T-helper 17 cell (primary cell): Measurements from ENCODE around the gene MEF2C. TPM values are rescaled to one million over a fixed set of nuclear protein-coding genes. Genes with fewer than 3 reads are reported as not detected.

Experiments
- ATAC-seq: fragments of 150-1000 bp; cut with Tn5 transposase; 2 replicates; pipeline ENCODE4 v1.10.0; 2021; ENCODE audit warnings: mild to moderate bottlenecking, moderate library complexity
- DNase-seq, 3 donors: peaks; one replicate each; pipeline versions ENCODE4 v3.0.0 to v3.0.0-alpha.2; 2020 to 2021
- H3K9me3 ChIP-seq: one replicate; pipeline ENCODE4 v1.7.0; 2013; ENCODE audit warnings: low read length, mild to moderate bottlenecking; ENCODE audit not compliant: control insufficient read depth, poor library complexity, severe bottlenecking
- H3K27ac Mint-ChIP-seq: one replicate; pipeline ENCODE4 v1.8.0; 2022; ENCODE audit warnings: mild to moderate bottlenecking, moderate library complexity, mixed read lengths
- H3K27me3 Mint-ChIP-seq: one replicate; pipeline ENCODE4 v1.8.0; 2022; ENCODE audit warnings: mixed read lengths
- H3K36me3 Mint-ChIP-seq: one replicate; pipeline ENCODE4 v1.8.0; 2022; ENCODE audit warnings: low read depth, mixed read lengths
- H3K4me1 Mint-ChIP-seq: one replicate; pipeline ENCODE4 v1.8.0; 2022; ENCODE audit warnings: mild to moderate bottlenecking, mixed read lengths
- H3K4me3 Mint-ChIP-seq: one replicate; pipeline ENCODE4 v1.8.0; 2022; ENCODE audit warnings: mild to moderate bottlenecking, moderate library complexity, mixed read lengths
- total RNA-seq, 4 donors: library from RNA in 2 of 4; stranded (reverse) in 2 of 4; gene quantifications; one replicate each; pipeline ENCODE4 v1.2.3 and lab custom pipeline; 2022 to 2026

Gene MEF2C
- total RNA-seq, 2 donors from 2014 or later, result 10.9 to 11.9 TPM

GRCh38 chr5:88682881-88683361 is 200.1 kb downstream of the MEF2C start:
- Mint-ChIP-seq H3K36me3 (peaks cover 6% of the 10 kb centered on the region), H3K4me3 (peak overlapping the region; percentile 46), H3K27ac (no peak overlapping the region), H3K27me3 (peaks cover 87% of the 10 kb centered on the region), H3K4me1 (peaks cover 11% of the 10 kb centered on the region)
- peaks cover 8% of the 10 kb centered on the region for H3K9me3 ChIP-seq
- DNase-seq, result no peak
- ATAC-seq, result no peak

- DNase-seq (no peak), ATAC-seq (no peak)
- Mint-ChIP-seq H3K4me1 (peaks cover 11% of the 10 kb centered on the region), H3K27me3 (peaks cover 87% of the 10 kb centered on the region), H3K27ac (no peak overlapping the region), H3K4me3 (no peak overlapping the region), H3K36me3 (peaks cover 6% of the 10 kb centered on the region)
- H3K9me3 ChIP-seq, result peaks cover 8% of the 10 kb centered on the region
Measured at GRCh38 chr5:88682131-88682530, 200.9 kb downstream of the MEF2C start.

- H3K4me3 Mint-ChIP-seq, result peak overlapping the region; percentile 21
- H3K36me3 Mint-ChIP-seq, result peaks cover 6% of the 10 kb centered on the region
- ATAC-seq, result no peak
- H3K4me1 Mint-ChIP-seq, result peaks cover 11% of the 10 kb centered on the region
- H3K27me3 Mint-ChIP-seq, result peaks cover 85% of the 10 kb centered on the region
- H3K9me3 ChIP-seq, result peaks cover 8% of the 10 kb centered on the region
- DNase-seq, result no peak
- H3K27ac Mint-ChIP-seq, result no peak overlapping the region
Measured at GRCh38 chr5:88681211-88681803, 201.7 kb downstream of the MEF2C start.

- H3K4me3 Mint-ChIP-seq, result peak overlapping the region; percentile 57
- peaks cover 15% of the 10 kb centered on the region for H3K4me1 Mint-ChIP-seq
- DNase-seq (peak; percentile 63 to 81 (median 70)), ATAC-seq (peak; percentile 88)
- H3K9me3 ChIP-seq, result peaks cover 5% of the 10 kb centered on the region
- H3K36me3 Mint-ChIP-seq, result peaks cover 9% of the 10 kb centered on the region
- peak overlapping the region; percentile 11 for H3K27ac Mint-ChIP-seq
- peaks cover 85% of the 10 kb centered on the region for H3K27me3 Mint-ChIP-seq
Measured at GRCh38 chr5:88680253-88681132, 202.5 kb downstream of the MEF2C start.

GRCh38 chr5:88679638-88680037 is 203.3 kb downstream of the MEF2C start:
- H3K4me1 Mint-ChIP-seq, result peaks cover 18% of the 10 kb centered on the region
- H3K9me3 ChIP-seq, result peaks cover 5% of the 10 kb centered on the region
- peak overlapping the region; percentile 11 for H3K27ac Mint-ChIP-seq
- no peak overlapping the region for H3K4me3 Mint-ChIP-seq
- peaks cover 9% of the 10 kb centered on the region for H3K36me3 Mint-ChIP-seq
- peaks cover 84% of the 10 kb centered on the region for H3K27me3 Mint-ChIP-seq
- ATAC-seq, result no peak
- DNase-seq, result no peak

GRCh38 chr5:88678770-88679381 is 204.1 kb downstream of the MEF2C start:
- no peak overlapping the region for H3K4me3 Mint-ChIP-seq
- peaks cover 9% of the 10 kb centered on the region for H3K36me3 Mint-ChIP-seq
- H3K27ac Mint-ChIP-seq, result peak overlapping the region; percentile 11
- peaks cover 16% of the 10 kb centered on the region for H3K4me1 Mint-ChIP-seq
- ATAC-seq (no peak), DNase-seq (no peak)
- H3K27me3 Mint-ChIP-seq, result peaks cover 80% of the 10 kb centered on the region
- H3K9me3 ChIP-seq, result peaks cover 5% of the 10 kb centered on the region

- H3K4me3 Mint-ChIP-seq, result peak overlapping the region; percentile 2
- H3K9me3 ChIP-seq, result peaks cover 5% of the 10 kb centered on the region
- peaks cover 80% of the 10 kb centered on the region for H3K27me3 Mint-ChIP-seq
Measured at GRCh38 chr5:88677943-88678769, 204.8 kb downstream of the MEF2C start.

GRCh38 chr5:88677376-88677895 is 205.5 kb downstream of the MEF2C start:
- Mint-ChIP-seq H3K4me1 (peaks cover 14% of the 10 kb centered on the region), H3K4me3 (peak overlapping the region; percentile 2), H3K27ac (peak overlapping the region; percentile 66), H3K27me3 (peaks cover 77% of the 10 kb centered on the region), H3K36me3 (peaks cover 7% of the 10 kb centered on the region)
- ATAC-seq, result no peak
- H3K9me3 ChIP-seq, result peaks cover 3% of the 10 kb centered on the region
- no peak for DNase-seq

More at GRCh38 chr5:88677943-88678769, 204.8 kb downstream of the MEF2C start:
- Mint-ChIP-seq H3K4me1 (peaks cover 14% of the 10 kb centered on the region), H3K36me3 (peaks cover 7% of the 10 kb centered on the region), H3K27ac (peak overlapping the region; percentile 66)
- DNase-seq, result no peak
- ATAC-seq, result no peak

GRCh38 chr5:88676637-88677375 is 206.2 kb downstream of the MEF2C start:
- H3K4me3 Mint-ChIP-seq, result peak overlapping the region; percentile 55
- peaks cover 7% of the 10 kb centered on the region for H3K36me3 Mint-ChIP-seq
- H3K27me3 Mint-ChIP-seq, result peaks cover 82% of the 10 kb centered on the region
- no peak for DNase-seq
- ATAC-seq, result no peak
- peaks cover 14% of the 10 kb centered on the region for H3K4me1 Mint-ChIP-seq
- peaks cover 3% of the 10 kb centered on the region for H3K9me3 ChIP-seq
- peak overlapping the region; percentile 66 for H3K27ac Mint-ChIP-seq

GRCh38 chr5:88675708-88676636 is 207.0 kb downstream of the MEF2C start:
- H3K9me3 ChIP-seq, result peaks cover 3% of the 10 kb centered on the region
- peak; percentile 31 for ATAC-seq
- H3K36me3 Mint-ChIP-seq, result peaks cover 7% of the 10 kb centered on the region
- H3K4me1 Mint-ChIP-seq, result peaks cover 14% of the 10 kb centered on the region
- H3K27ac Mint-ChIP-seq, result peak overlapping the region; percentile 6
- peaks cover 82% of the 10 kb centered on the region for H3K27me3 Mint-ChIP-seq
- no peak for DNase-seq
- peak overlapping the region; percentile 65 for H3K4me3 Mint-ChIP-seq

GRCh38 chr5:88675168-88675707 is 207.7 kb downstream of the MEF2C start:
- ATAC-seq (no peak), DNase-seq (no peak)
- peaks cover 14% of the 10 kb centered on the region for H3K4me1 Mint-ChIP-seq
- H3K9me3 ChIP-seq, result peaks cover 3% of the 10 kb centered on the region
- H3K36me3 Mint-ChIP-seq, result peaks cover 7% of the 10 kb centered on the region
- peak overlapping the region; percentile 6 for H3K27ac Mint-ChIP-seq
- H3K4me3 Mint-ChIP-seq, result peak overlapping the region; percentile 65
- H3K27me3 Mint-ChIP-seq, result peaks cover 79% of the 10 kb centered on the region
